ENCODE results near the gene TTC12.

Gene TTC12

DNA sequence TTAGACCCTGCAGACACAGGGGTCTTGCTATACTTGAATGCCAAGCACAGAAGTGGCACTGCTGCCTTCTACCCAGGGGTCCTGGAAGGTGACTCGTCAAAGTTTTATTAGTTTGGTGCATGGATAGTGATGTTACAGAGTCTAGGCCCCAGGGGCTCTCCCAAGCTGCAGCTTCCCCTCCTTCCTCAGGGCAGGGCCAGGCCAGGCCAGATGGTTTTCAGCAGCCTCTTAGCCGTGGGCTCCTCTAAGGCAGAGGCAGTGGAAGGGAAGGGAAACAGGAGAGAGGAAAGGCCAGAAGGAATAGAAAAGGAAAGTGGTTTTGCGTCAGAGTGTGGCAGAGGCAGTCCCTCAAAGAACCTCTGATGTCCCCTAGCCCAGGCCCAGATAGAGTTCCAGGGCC lies 95.1 kb downstream of the TTC12 start:
- H3K4me3 ChIP-seq (ENCODE audit: insufficient read depth, low read depth, low read length), result no peak overlapping the region
- H3K27ac ChIP-seq (ENCODE audit: insufficient read depth, low read depth, low read length, poor library complexity, severe bottlenecking), result no peak overlapping the region
- no peaks in the 10 kb centered on the region for H3K4me1 ChIP-seq (ENCODE audit: control insufficient read depth, insufficient read depth, low read length)
- no peaks in the 10 kb centered on the region for H3K27me3 ChIP-seq (ENCODE audit: control insufficient read depth, insufficient read depth, low read length, poor library complexity, severe bottlenecking)
- H3K36me3 ChIP-seq (ENCODE audit: control insufficient read depth, insufficient read depth, low read length), result no peaks in the 10 kb centered on the region
- no peaks in the 10 kb centered on the region for H3K9me3 ChIP-seq (ENCODE audit: control insufficient read depth, low read length)
- WGBS, 2 experiments, result 92% methylated on average over 3 of the region's 3 CpGs

DNA sequence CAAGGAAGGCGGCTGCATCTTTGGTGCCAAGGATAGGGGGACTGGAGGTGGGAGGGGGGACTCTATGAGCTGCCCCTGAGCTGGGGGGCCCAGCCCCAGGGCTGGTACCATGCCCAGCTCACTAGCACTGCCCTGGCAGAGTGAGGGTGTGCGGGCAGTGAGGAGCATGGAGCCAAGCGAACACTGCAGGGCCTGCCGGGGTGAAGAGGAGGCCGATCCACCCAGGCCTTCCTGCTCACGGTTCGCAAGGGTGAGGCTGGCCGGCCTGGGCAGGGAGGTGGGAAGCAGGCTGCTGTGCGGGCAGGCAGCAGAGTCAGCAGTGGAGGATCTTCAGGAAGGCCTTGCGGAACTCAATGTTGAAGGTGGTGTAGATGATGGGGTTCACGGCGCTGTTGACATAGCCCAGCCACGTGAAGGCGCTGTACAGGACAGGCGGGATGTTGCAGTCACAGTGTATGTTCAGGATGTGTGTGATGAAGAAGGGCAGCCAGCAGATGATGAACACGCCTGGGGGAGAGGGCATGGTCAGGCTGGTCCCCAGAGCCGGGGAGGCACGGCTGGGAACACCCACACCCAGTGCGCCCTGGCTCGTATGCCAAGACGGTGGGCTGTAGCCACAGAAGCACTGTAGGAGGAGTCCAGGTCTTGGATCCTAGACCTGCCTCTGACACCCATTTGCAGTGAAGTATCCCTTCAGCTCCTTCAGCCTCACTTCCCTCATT lies 96.2 kb downstream of the TTC12 start:
- 92% methylated on average over 21 of the region's 21 CpGs for WGBS, 2 experiments
- no peak overlapping the region for H3K27ac ChIP-seq (ENCODE audit: insufficient read depth, low read depth, low read length, poor library complexity, severe bottlenecking)
- H3K27me3 ChIP-seq (ENCODE audit: control insufficient read depth, insufficient read depth, low read length, poor library complexity, severe bottlenecking), result no peaks in the 10 kb centered on the region

DNA sequence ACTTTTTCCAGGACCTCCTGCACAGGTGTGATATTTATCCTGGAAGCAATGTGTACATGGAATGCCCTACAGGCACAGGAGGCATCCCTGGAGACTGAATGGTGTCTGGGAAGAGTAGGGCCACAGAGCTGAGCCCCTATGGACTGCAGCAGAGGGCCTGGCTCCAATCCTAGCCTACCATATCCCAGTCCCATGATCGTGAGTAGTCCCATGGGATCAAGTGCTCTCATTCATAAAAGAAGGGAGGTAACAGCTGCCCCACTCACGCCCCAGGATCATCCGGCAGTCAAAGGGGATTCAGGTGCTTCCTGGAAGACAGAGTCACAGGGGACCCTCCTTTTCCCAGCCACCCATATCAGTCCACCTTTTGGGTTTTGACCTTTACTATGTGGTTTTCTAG lies 97.2 kb downstream of the TTC12 start:
- H3K27ac ChIP-seq (ENCODE audit: insufficient read depth, low read depth, low read length, poor library complexity, severe bottlenecking), result no peak overlapping the region
- WGBS, 2 experiments, result 90 to 95% methylated on average over 3 of the region's 3 CpGs

More for the DNA sequence above, 96.2 kb downstream of the TTC12 start:
- Histone ChIP-seq H3K4me3 (ENCODE audit: insufficient read depth, low read depth, low read length) (no peak overlapping the region), H3K4me1 (ENCODE audit: control insufficient read depth, insufficient read depth, low read length) (no peaks in the 10 kb centered on the region), H3K36me3 (ENCODE audit: control insufficient read depth, insufficient read depth, low read length) (no peaks in the 10 kb centered on the region), H3K9me3 (ENCODE audit: control insufficient read depth, low read length) (no peaks in the 10 kb centered on the region)

DNA sequence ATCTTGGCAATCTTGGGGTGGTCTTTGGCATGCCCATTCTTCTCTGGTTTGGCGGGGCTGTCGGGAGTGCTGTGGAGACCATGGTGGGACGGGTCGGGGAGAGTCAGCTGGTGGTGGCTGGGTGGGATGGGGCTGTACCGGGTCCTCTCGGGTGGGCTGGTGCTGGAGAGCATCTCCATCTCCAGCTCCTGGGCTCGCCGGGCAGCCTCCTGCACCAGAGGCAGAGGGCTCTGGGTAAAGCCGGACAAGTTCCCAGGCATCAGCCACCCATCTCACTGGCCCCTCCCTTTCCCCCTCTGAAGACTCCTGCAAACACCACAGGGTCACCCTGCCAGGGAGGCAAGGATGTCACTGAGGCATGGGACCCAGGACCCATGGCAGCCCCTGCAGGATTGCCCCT lies 98.3 kb downstream of the TTC12 start:
- WGBS, 2 experiments, result 84 to 87% methylated on average over 9 of the region's 9 CpGs
- Histone ChIP-seq H3K9me3 (ENCODE audit: control insufficient read depth, low read length) (no peaks in the 10 kb centered on the region), H3K27me3 (ENCODE audit: control insufficient read depth, insufficient read depth, low read length, poor library complexity, severe bottlenecking) (no peaks in the 10 kb centered on the region), H3K4me3 (ENCODE audit: insufficient read depth, low read depth, low read length) (no peak overlapping the region), H3K36me3 (ENCODE audit: control insufficient read depth, insufficient read depth, low read length) (no peaks in the 10 kb centered on the region), H3K4me1 (ENCODE audit: control insufficient read depth, insufficient read depth, low read length) (no peaks in the 10 kb centered on the region), H3K27ac (ENCODE audit: insufficient read depth, low read depth, low read length, poor library complexity, severe bottlenecking) (no peak overlapping the region)

More for the DNA sequence above, 97.2 kb downstream of the TTC12 start:
- Histone ChIP-seq H3K9me3 (ENCODE audit: control insufficient read depth, low read length) (no peaks in the 10 kb centered on the region), H3K27me3 (ENCODE audit: control insufficient read depth, insufficient read depth, low read length, poor library complexity, severe bottlenecking) (no peaks in the 10 kb centered on the region), H3K36me3 (ENCODE audit: control insufficient read depth, insufficient read depth, low read length) (no peaks in the 10 kb centered on the region), H3K4me3 (ENCODE audit: insufficient read depth, low read depth, low read length) (no peak overlapping the region), H3K4me1 (ENCODE audit: control insufficient read depth, insufficient read depth, low read length) (no peaks in the 10 kb centered on the region)

GRCh38 chr11:113415343-113415742 lies 101.0 kb downstream of the TTC12 start:
- H3K4me3 ChIP-seq (ENCODE audit: insufficient read depth, low read depth, low read length), result no peak overlapping the region
- no peaks in the 10 kb centered on the region for H3K9me3 ChIP-seq (ENCODE audit: control insufficient read depth, low read length)
- H3K27me3 ChIP-seq (ENCODE audit: control insufficient read depth, insufficient read depth, low read length, poor library complexity, severe bottlenecking), result no peaks in the 10 kb centered on the region
- no peak overlapping the region for H3K27ac ChIP-seq (ENCODE audit: insufficient read depth, low read depth, low read length, poor library complexity, severe bottlenecking)
- H3K36me3 ChIP-seq (ENCODE audit: control insufficient read depth, insufficient read depth, low read length), result no peaks in the 10 kb centered on the region
- H3K4me1 ChIP-seq (ENCODE audit: control insufficient read depth, insufficient read depth, low read length), result no peaks in the 10 kb centered on the region
- WGBS, 2 experiments, result 95 to 96% methylated on average over 16 of the region's 16 CpGs
